ENCODE results near the gene PLEK.
"Not testable (repeated sequence)": the region's sequence is repeated elsewhere in the genome, so short reads cannot be mapped to it uniquely, and the experiment has no call there.

PLEK gene

DNA sequence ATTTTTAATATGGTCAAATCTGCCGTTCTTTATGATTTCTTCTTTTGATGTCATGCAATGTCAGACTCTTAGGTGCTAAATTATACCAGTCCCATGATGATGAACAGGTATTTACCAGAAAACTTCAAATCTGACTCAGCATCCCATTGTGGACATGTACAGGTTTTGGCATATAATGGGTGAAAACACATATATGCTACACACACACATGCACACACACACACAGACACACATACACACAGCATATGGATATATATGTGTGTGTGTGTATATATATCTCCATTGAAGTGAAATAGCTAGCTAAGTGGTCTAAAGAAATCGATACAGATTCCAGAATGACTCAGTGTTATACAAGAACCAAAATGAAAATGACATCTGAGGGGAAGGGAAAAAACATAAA lies 7.4 kb downstream of the PLEK start:
- H3K4me1 ChIP-seq (ENCODE audit: insufficient read depth, low read length) = no peaks in the 10 kb centered on the region
- no peaks in the 10 kb centered on the region for H3K9me3 ChIP-seq (ENCODE audit: insufficient read depth, low read depth, low read length)
- H3K9ac ChIP-seq (ENCODE audit: low read depth, low read length) = no peak overlapping the region
- no peak overlapping the region for H3K27ac ChIP-seq (ENCODE audit: low read length)
- no peaks in the 10 kb centered on the region for H3K36me3 ChIP-seq (ENCODE audit: insufficient read depth, low read depth, low read length)
- H3K27me3 ChIP-seq (ENCODE audit: insufficient read depth, low read length) = no peaks in the 10 kb centered on the region
- H3K4me3 ChIP-seq (ENCODE audit: low read length) = no peak overlapping the region

- Histone ChIP-seq H3K9me3 (ENCODE audit: insufficient read depth, low read depth, low read length) (no peaks in the 10 kb centered on the region), H3K4me1 (ENCODE audit: insufficient read depth, low read length) (no peaks in the 10 kb centered on the region), H3K27ac (ENCODE audit: low read length) (no peak overlapping the region), H3K9ac (ENCODE audit: low read depth, low read length) (no peak overlapping the region), H3K4me3 (ENCODE audit: low read length) (no peak overlapping the region), H3K36me3 (ENCODE audit: insufficient read depth, low read depth, low read length) (no peaks in the 10 kb centered on the region), H3K27me3 (ENCODE audit: insufficient read depth, low read length) (no peaks in the 10 kb centered on the region)
These were observed 9.1 kb downstream of the PLEK start for GRCh38 chr2:68374184-68374583.

DNA sequence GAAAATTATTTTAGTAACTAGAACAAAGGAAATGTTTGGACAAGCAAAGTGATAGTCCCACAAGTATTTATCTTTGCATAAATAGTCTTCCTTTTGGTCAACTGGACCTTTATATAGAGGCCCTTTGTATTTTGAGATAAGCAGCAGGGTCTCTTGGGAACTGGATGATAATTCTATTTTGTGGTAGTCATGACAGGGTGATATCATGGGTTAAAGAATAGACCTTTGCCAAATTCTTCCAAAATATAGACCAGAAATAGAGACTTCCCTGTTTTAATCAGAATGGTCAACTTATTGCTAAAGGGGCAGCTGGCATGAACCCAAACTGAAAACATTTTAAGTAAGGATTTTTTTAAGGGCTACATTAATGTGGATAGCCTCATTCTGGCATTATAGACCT lies 10.5 kb downstream of the PLEK start:
- no peak overlapping the region for H3K4me3 ChIP-seq (ENCODE audit: low read length)
- no peaks in the 10 kb centered on the region for H3K9me3 ChIP-seq (ENCODE audit: insufficient read depth, low read depth, low read length)
- no peak overlapping the region for H3K27ac ChIP-seq (ENCODE audit: low read length)
- H3K9ac ChIP-seq (ENCODE audit: low read depth, low read length) = no peak overlapping the region
- no peaks in the 10 kb centered on the region for H3K4me1 ChIP-seq (ENCODE audit: insufficient read depth, low read length)
- H3K36me3 ChIP-seq (ENCODE audit: insufficient read depth, low read depth, low read length) = no peaks in the 10 kb centered on the region
- no peaks in the 10 kb centered on the region for H3K27me3 ChIP-seq (ENCODE audit: insufficient read depth, low read length)

GRCh38 chr2:68377137-68377780 lies 12.2 kb downstream of the PLEK start:
- Histone ChIP-seq H3K36me3 (ENCODE audit: insufficient read depth, low read depth, low read length) (no peaks in the 10 kb centered on the region), H3K27me3 (ENCODE audit: insufficient read depth, low read length) (no peaks in the 10 kb centered on the region), H3K9me3 (ENCODE audit: insufficient read depth, low read depth, low read length) (no peaks in the 10 kb centered on the region), H3K27ac (ENCODE audit: low read length) (no peak overlapping the region), H3K9ac (ENCODE audit: low read depth, low read length) (no peak overlapping the region), H3K4me1 (ENCODE audit: insufficient read depth, low read length) (no peaks in the 10 kb centered on the region), H3K4me3 (ENCODE audit: low read length) (no peak overlapping the region)

DNA sequence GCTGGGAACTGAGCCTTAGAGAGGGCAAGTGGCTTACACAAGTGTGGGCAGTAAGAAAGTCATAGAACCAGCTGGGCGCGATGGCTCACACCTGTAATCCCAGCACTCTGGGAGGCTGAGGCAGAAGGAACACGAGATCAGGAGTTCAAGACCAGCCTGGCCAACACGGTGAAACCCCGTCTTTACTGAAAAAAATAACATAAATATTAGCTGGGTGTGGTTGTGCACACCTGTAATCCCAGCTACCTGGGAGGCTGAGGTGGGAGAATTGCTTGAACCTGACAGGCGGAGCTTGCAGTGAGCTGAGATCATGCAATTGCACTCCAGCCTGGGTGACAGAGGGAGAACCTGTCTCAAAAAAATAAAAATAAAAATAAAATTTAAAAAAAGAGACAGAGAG lies 13.7 kb downstream of the PLEK start:
- H3K27ac ChIP-seq (ENCODE audit: low read length); H3K9me3 ChIP-seq (ENCODE audit: insufficient read depth, low read depth, low read length); H3K36me3 ChIP-seq (ENCODE audit: insufficient read depth, low read depth, low read length); H3K4me3 ChIP-seq (ENCODE audit: low read length); H3K27me3 ChIP-seq (ENCODE audit: insufficient read depth, low read length); H3K4me1 ChIP-seq (ENCODE audit: insufficient read depth, low read length); H3K9ac ChIP-seq (ENCODE audit: low read depth, low read length): not testable (repeated sequence)

- no peaks in the 10 kb centered on the region for H3K4me1 ChIP-seq (ENCODE audit: insufficient read depth, low read length)
- no peak overlapping the region for H3K9ac ChIP-seq (ENCODE audit: low read depth, low read length)
- H3K27ac ChIP-seq (ENCODE audit: low read length) = no peak overlapping the region
- H3K36me3 ChIP-seq (ENCODE audit: insufficient read depth, low read depth, low read length) = no peaks in the 10 kb centered on the region
- H3K27me3 ChIP-seq (ENCODE audit: insufficient read depth, low read length) = no peaks in the 10 kb centered on the region
- H3K9me3 ChIP-seq (ENCODE audit: insufficient read depth, low read depth, low read length) = no peaks in the 10 kb centered on the region
- no peak overlapping the region for H3K4me3 ChIP-seq (ENCODE audit: low read length)
These were observed 14.2 kb downstream of the PLEK start for GRCh38 chr2:68379184-68379708.

DNA sequence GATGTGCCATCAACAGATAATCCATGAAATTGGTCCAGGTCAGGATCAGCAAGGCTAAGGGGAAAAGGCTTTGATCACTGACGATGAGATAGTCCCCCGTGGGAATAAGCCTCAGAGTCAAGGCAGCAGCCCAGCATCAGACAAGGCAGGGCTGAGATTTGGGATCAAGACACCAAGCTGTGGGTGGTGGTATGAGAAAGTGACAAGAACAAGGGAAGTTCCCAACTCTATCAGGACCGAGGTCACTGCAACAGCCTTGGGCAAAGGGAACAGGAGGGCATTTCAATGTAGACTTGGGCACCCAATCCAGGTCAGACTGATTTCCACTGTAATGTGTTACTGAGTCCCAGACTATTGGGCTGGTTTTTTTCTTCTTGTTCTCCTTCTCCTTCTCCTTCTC lies 18.7 kb downstream of the PLEK start:
- Histone ChIP-seq H3K27me3 (ENCODE audit: insufficient read depth, low read length) (no peaks in the 10 kb centered on the region), H3K9ac (ENCODE audit: low read depth, low read length) (no peak overlapping the region), H3K9me3 (ENCODE audit: insufficient read depth, low read depth, low read length) (no peaks in the 10 kb centered on the region), H3K36me3 (ENCODE audit: insufficient read depth, low read depth, low read length) (no peaks in the 10 kb centered on the region), H3K27ac (ENCODE audit: low read length) (no peak overlapping the region), H3K4me1 (ENCODE audit: insufficient read depth, low read length) (no peaks in the 10 kb centered on the region), H3K4me3 (ENCODE audit: low read length) (no peak overlapping the region)

DNA sequence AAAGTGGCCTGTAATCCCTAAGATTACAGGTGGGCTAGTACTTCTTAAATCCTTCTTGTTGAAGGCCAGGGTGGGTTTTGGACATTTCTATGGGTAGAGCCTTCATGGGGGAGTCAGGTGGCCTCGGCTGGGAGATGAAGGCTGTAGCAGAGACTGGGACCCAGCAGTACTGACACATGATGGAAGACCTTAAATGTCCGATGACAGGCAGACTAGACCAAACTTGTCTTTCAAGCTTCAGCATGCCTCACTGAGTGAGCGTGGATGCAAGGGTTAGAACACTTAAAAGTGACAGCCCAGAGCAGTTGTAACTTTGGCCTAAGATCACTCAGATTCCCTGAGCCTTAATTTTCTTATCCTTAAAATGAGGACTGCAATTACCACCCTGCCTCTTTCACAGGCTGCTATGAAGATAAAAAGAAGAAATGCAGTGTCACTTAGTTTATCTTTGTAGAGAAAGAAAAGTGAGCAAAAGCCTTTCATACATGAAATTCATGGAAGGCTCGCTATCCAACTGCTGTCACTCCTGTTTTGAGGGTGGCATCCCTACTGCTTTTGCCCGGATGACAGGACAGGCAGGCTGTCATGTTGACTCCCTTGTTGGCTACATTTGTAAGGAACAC lies 19.5 kb downstream of the PLEK start:
- no peaks in the 10 kb centered on the region for H3K4me1 ChIP-seq (ENCODE audit: insufficient read depth, low read length)
- H3K27ac ChIP-seq (ENCODE audit: low read length) = no peak overlapping the region
- H3K27me3 ChIP-seq (ENCODE audit: insufficient read depth, low read length) = no peaks in the 10 kb centered on the region
- H3K9ac ChIP-seq (ENCODE audit: low read depth, low read length) = no peak overlapping the region
- H3K4me3 ChIP-seq (ENCODE audit: low read length) = no peak overlapping the region
- H3K9me3 ChIP-seq (ENCODE audit: insufficient read depth, low read depth, low read length) = no peaks in the 10 kb centered on the region
- no peaks in the 10 kb centered on the region for H3K36me3 ChIP-seq (ENCODE audit: insufficient read depth, low read depth, low read length)

DNA sequence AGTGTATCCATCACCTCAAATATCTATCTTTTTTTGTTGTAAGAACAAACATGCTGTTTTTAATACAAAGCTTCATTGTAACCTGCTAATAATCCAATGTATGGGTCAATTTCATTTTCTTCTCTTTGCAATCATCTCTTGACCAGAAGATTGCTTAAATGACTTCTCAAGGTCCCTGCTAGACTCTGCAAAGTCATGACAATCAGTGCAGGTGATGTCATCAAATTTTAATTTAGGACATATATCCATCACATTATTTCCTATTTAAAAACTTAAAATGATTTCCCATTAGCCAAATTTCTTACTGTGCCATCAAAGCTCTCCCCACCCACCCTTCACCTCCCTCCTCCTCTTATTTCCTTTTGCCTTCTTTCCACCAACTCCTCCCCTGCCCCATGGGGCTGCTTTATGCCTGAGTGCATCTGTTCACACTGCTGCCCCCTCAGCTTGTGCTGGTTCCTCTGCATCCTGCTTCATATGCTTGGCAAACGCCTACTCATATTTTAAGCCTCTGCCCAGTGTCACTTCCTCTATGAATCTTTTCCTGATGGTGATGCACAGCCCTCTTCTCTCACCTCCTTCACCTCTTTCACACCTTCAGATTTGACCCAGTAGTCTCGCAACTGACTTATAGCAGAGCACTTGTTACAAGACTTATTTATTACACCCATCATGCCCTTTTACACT lies 20.3 kb downstream of the PLEK start:
- H3K27me3 ChIP-seq (ENCODE audit: insufficient read depth, low read length) = no peaks in the 10 kb centered on the region
- H3K4me3 ChIP-seq (ENCODE audit: low read length) = no peak overlapping the region
- no peaks in the 10 kb centered on the region for H3K4me1 ChIP-seq (ENCODE audit: insufficient read depth, low read length)
- H3K9me3 ChIP-seq (ENCODE audit: insufficient read depth, low read depth, low read length) = no peaks in the 10 kb centered on the region
- no peaks in the 10 kb centered on the region for H3K36me3 ChIP-seq (ENCODE audit: insufficient read depth, low read depth, low read length)
- H3K9ac ChIP-seq (ENCODE audit: low read depth, low read length) = no peak overlapping the region
- H3K27ac ChIP-seq (ENCODE audit: low read length) = no peak overlapping the region

GRCh38 chr2:68385907-68386287 lies 20.8 kb downstream of the PLEK start:
- H3K4me3 ChIP-seq (ENCODE audit: low read length) = no peak overlapping the region
- no peaks in the 10 kb centered on the region for H3K27me3 ChIP-seq (ENCODE audit: insufficient read depth, low read length)
- H3K9me3 ChIP-seq (ENCODE audit: insufficient read depth, low read depth, low read length) = no peaks in the 10 kb centered on the region
- H3K36me3 ChIP-seq (ENCODE audit: insufficient read depth, low read depth, low read length) = no peaks in the 10 kb centered on the region
- H3K9ac ChIP-seq (ENCODE audit: low read depth, low read length) = no peak overlapping the region
- H3K4me1 ChIP-seq (ENCODE audit: insufficient read depth, low read length) = no peaks in the 10 kb centered on the region
- H3K27ac ChIP-seq (ENCODE audit: low read length) = no peak overlapping the region

GRCh38 chr2:68386365-68386764 lies 21.3 kb downstream of the PLEK start:
- no peak overlapping the region for H3K4me3 ChIP-seq (ENCODE audit: low read length)
- H3K27me3 ChIP-seq (ENCODE audit: insufficient read depth, low read length) = no peaks in the 10 kb centered on the region
- H3K4me1 ChIP-seq (ENCODE audit: insufficient read depth, low read length) = no peaks in the 10 kb centered on the region
- H3K9ac ChIP-seq (ENCODE audit: low read depth, low read length) = no peak overlapping the region
- H3K36me3 ChIP-seq (ENCODE audit: insufficient read depth, low read depth, low read length) = no peaks in the 10 kb centered on the region
- no peaks in the 10 kb centered on the region for H3K9me3 ChIP-seq (ENCODE audit: insufficient read depth, low read depth, low read length)
- no peak overlapping the region for H3K27ac ChIP-seq (ENCODE audit: low read length)

Data from iPS-20b (cell line).